Hepatocyte (in vitro differentiated cells): ENCODE results near the gene PCLO. TPM values are rescaled to one million over a fixed set of nuclear protein-coding genes. Genes with fewer than 3 reads are reported as not detected.
"Not testable (repeated sequence)": the region's sequence is repeated elsewhere in the genome, so short reads cannot be mapped to it uniquely, and the experiment has no call there.

Experiments
- DNase-seq: peaks from one replicate; pipeline ENCODE4 v3.0.0-alpha.2; 2016; ENCODE audit warnings: low spot score
- H2AFZ ChIP-seq: fragments of 200-600 bp; sonication (generic); 2 replicates; pipeline ENCODE4 v1.6.0; 2016; ENCODE audit warnings: antibody characterized with exemption, mild to moderate bottlenecking
- H3K27ac ChIP-seq: fragments of 200-600 bp; sonication (generic); 2 replicates; pipeline ENCODE4 v1.5.1; 2016; ENCODE audit warnings: mild to moderate bottlenecking
- H3K27me3 ChIP-seq: fragments of 200-600 bp; sonication (generic); 2 replicates; pipeline ENCODE4 v1.6.1; 2016
- H3K36me3 ChIP-seq: fragments of 200-600 bp; sonication (generic); replicated peaks from 2 replicates; pipeline ENCODE4 v1.5.1; 2016; ENCODE audit warnings: low read depth; ENCODE audit not compliant: insufficient read depth
- H3K4me1 ChIP-seq: fragments of 200-600 bp; sonication (generic); 2 replicates; pipeline ENCODE4 v1.5.1; 2016; ENCODE audit warnings: mild to moderate bottlenecking, moderate library complexity; ENCODE audit not compliant: insufficient read depth
- H3K4me2 ChIP-seq: fragments of 200-600 bp; sonication (generic); 2 replicates; pipeline ENCODE4 v1.6.0; 2016
- H3K4me3 ChIP-seq: fragments of 200-600 bp; sonication (generic); 2 replicates; pipeline ENCODE4 v1.5.1; 2016; ENCODE audit warnings: mild to moderate bottlenecking
- H3K79me2 ChIP-seq: fragments of 200-600 bp; sonication (generic); 2 replicates; pipeline ENCODE4 v1.6.0; 2017; ENCODE audit warnings: mild to moderate bottlenecking
- H3K9me2 ChIP-seq: fragments of 200-600 bp; sonication (generic); replicated peaks from 2 replicates; pipeline ENCODE4 v1.6.0; 2017; ENCODE audit warnings: mild to moderate bottlenecking; ENCODE audit not compliant: insufficient read depth
- H3K9me3 ChIP-seq: fragments of 200-600 bp; sonication (generic); 2 replicates; pipeline ENCODE4 v1.5.1; 2016; ENCODE audit warnings: low read depth, mild to moderate bottlenecking
- H4K20me1 ChIP-seq: fragments of 200-600 bp; sonication (generic); 2 replicates; pipeline ENCODE4 v1.6.0; 2016; ENCODE audit warnings: mild to moderate bottlenecking; ENCODE audit not compliant: insufficient read depth, poor library complexity, severe bottlenecking
- CTCF ChIP-seq: fragments of 200-600 bp; sonication (generic); IDR thresholded peaks from 2 replicates; pipeline ENCODE4 v1.5.1; 2016; ENCODE audit warnings: antibody characterized with exemption, mild to moderate bottlenecking; ENCODE audit not compliant: poor library complexity
- EZH2 ChIP-seq: fragments of 200-600 bp; sonication (generic); IDR thresholded peaks from 2 replicates; pipeline ENCODE4 v1.6.1; 2016; ENCODE audit warnings: antibody characterized with exemption, mild to moderate bottlenecking, borderline replicate concordance
- EZH2phosphoT487 ChIP-seq: fragments of 200-600 bp; sonication (generic); IDR thresholded peaks from one replicate; pipeline ENCODE4 v1.6.1; 2018; ENCODE audit warnings: antibody characterized with exemption, mild to moderate bottlenecking, low read depth, moderate library complexity; ENCODE audit not compliant: unreplicated experiment, severe bottlenecking
- WGBS: methylation state at CpG from one replicate; pipeline ENCODE4 v1.1.6; 2016; ENCODE audit warnings: low lambda C conversion rate; ENCODE audit errors: missing lambda C conversion rate; 5-methylcytosine and 5-hydroxymethylcytosine counted together
- polyA plus RNA-seq: library from polyadenylated mRNA; unstranded; fragments of >200 nt; fragmentation: Nextera tagmentation; extraction: Ambion mirVana; gene quantifications from 2 replicates; pipeline ENCODE4 v1.2.1, GENCODE V29; 2016
- total RNA-seq: library from RNA; depleted of rRNA; stranded (reverse); fragments of >200 nt; gene quantifications from 2 replicates; pipeline ENCODE4 v1.2.3, GENCODE V29; 2014

Gene PCLO
- total and polyA plus RNA-seq, 2 experiments from 2014 or later = 1.3 to 8.1 TPM

GRCh38 chr7:82897500-82897899, 265.2 kb downstream of the PCLO start:
- DNase-seq = no peak
- H4K20me1 ChIP-seq = no peaks in the 10 kb centered on the region
- H3K9me2 ChIP-seq = no peaks in the 10 kb centered on the region
- H3K36me3 ChIP-seq = no peaks in the 10 kb centered on the region
- no peaks in the 10 kb centered on the region for H3K9me3 ChIP-seq
- H2AFZ ChIP-seq = no peak overlapping the region
- no peak overlapping the region for H3K4me2 ChIP-seq
- H3K4me1 ChIP-seq = no peaks in the 10 kb centered on the region
- H3K79me2 ChIP-seq = no peaks in the 10 kb centered on the region
- no peak overlapping the region for H3K27ac ChIP-seq
- H3K27me3 ChIP-seq = no peaks in the 10 kb centered on the region
- TF ChIP-seq CTCF (no peak), EZH2phosphoT487 (no peak), EZH2 (no peak)
- no peak overlapping the region for H3K4me3 ChIP-seq
- whole genome bisulfite sequencing = 86% methylated on average over 3 of the region's 3 CpGs

GRCh38 chr7:82894341-82894740, 268.3 kb downstream of the PCLO start:
- not testable (repeated sequence) for H4K20me1 ChIP-seq, H3K36me3 ChIP-seq, H3K9me3 ChIP-seq, H3K27ac ChIP-seq, H2AFZ ChIP-seq, H3K4me1 ChIP-seq, H3K4me2 ChIP-seq, H3K9me2 ChIP-seq, H3K79me2 ChIP-seq, H3K4me3 ChIP-seq, H3K27me3 ChIP-seq, DNase-seq
- WGBS = 78% methylated on average over 7 of the region's 7 CpGs

GRCh38 chr7:82886324-82886723, 276.4 kb downstream of the PCLO start:
- WGBS = 0% methylated on average over 1 of the region's 1 CpG
- Histone ChIP-seq H3K36me3 (no peaks in the 10 kb centered on the region), H3K9me3 (no peaks in the 10 kb centered on the region), H3K79me2 (no peaks in the 10 kb centered on the region), H3K4me2 (no peak overlapping the region), H4K20me1 (no peaks in the 10 kb centered on the region), H3K4me3 (no peak overlapping the region), H2AFZ (no peak overlapping the region), H3K9me2 (no peaks in the 10 kb centered on the region), H3K27me3 (no peaks in the 10 kb centered on the region), H3K27ac (no peak overlapping the region), H3K4me1 (no peaks in the 10 kb centered on the region)
- TF ChIP-seq CTCF (no peak), EZH2 (no peak), EZH2phosphoT487 (no peak)
- no peak for DNase-seq

GRCh38 chr7:82865856-82866255, 296.8 kb downstream of the PCLO start:
- H3K27me3 ChIP-seq = no peaks in the 10 kb centered on the region
- no peaks in the 10 kb centered on the region for H4K20me1 ChIP-seq
- no peaks in the 10 kb centered on the region for H3K9me2 ChIP-seq
- H3K79me2 ChIP-seq = no peaks in the 10 kb centered on the region
- no peak for DNase-seq
- no peak overlapping the region for H3K4me2 ChIP-seq
- no peak overlapping the region for H2AFZ ChIP-seq
- 87% methylated on average over 6 of the region's 6 CpGs for WGBS
- H3K4me3 ChIP-seq = no peak overlapping the region
- no peaks in the 10 kb centered on the region for H3K36me3 ChIP-seq
- no peak overlapping the region for H3K27ac ChIP-seq
- no peaks in the 10 kb centered on the region for H3K9me3 ChIP-seq
- H3K4me1 ChIP-seq = no peaks in the 10 kb centered on the region
- no peak for TF ChIP-seq EZH2
- no peak for TF ChIP-seq CTCF
- TF ChIP-seq EZH2phosphoT487 = no peak
